AG09319 (cell line): ENCODE data around the gene BLTP2.

ENCODE experiments used
- DNase-seq: peaks from one replicate; pipeline ENCODE4 v3.0.0-alpha.2; 2010; ENCODE audit warnings: low read depth; ENCODE audit errors: extremely low read depth
- CTCF ChIP-seq: IDR thresholded peaks from 2 replicates; pipeline ENCODE4 v1.5.1; 2011; ENCODE audit warnings: low read depth, mild to moderate bottlenecking, inconsistent platforms, low read length, moderate library complexity

The BLTP2 gene

GRCh38 chr17:28598389-28598788 is 46.6 kb downstream of the BLTP2 start:
- DNase-seq = no peak
- no peak for TF ChIP-seq CTCF

GRCh38 chr17:28597606-28598383 is 47.2 kb downstream of the BLTP2 start:
- TF ChIP-seq CTCF = no peak
- DNase-seq = no peak
